Activated CD8-positive, alpha-beta memory T cell treated with anti-CD3 and anti-CD28 coated beads for 24 hours (primary cell): Measurements from ENCODE around the gene HOXA1.
A peak's percentile ranks its signal among the peaks of the same experiment; 100 is the strongest.

Experiments used
- DNase-seq: peaks from one replicate; pipeline ENCODE4 v3.0.0-alpha.2; 2020

Gene HOXA1

GRCh38 chr7:27095897-27096767, at the start of gene HOXA1:
TSS of gene HOXA1 (minus strand) at chr7:27096000. CDS start at chr7:27095912, 88 bp downstream.
- peak; percentile 81 for DNase-seq

DNA sequence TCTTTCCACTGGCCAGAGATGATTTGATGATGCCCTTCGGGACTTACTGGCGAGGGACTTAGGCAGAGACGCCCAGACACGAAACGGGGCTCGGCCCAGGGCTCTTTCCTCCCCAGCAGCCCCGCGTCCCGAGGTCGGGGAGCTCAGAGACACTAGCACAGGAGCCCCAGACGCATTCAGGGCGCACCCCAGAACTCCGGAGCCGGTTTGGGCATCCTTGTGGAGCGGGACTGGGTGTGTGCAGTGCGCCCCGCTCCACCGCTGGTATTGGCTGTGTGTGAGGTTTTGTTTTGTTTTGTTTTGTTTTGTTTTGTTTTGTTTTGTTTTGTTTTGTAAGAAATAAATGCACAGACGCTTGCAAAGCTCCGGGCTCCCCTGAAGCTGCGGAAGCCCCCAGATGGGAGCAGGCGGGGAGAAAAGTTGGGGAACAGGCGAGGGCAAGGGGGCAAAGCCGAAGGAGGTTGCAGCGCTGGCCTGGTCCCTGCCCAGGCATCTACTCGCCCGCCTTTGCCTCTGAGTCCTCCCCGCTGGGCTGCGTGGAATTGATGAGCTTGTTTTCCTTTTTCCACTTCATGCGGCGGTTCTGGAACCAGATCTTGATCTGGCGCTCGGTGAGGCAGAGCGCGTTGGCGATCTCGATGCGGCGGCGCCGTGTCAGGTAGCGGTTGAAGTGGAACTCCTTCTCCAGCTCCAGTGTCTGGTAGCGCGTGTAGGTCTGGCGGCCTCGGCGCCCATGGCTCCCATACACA, 49.5 kb upstream of the HOXA1 start:
- no peak for DNase-seq

DNA sequence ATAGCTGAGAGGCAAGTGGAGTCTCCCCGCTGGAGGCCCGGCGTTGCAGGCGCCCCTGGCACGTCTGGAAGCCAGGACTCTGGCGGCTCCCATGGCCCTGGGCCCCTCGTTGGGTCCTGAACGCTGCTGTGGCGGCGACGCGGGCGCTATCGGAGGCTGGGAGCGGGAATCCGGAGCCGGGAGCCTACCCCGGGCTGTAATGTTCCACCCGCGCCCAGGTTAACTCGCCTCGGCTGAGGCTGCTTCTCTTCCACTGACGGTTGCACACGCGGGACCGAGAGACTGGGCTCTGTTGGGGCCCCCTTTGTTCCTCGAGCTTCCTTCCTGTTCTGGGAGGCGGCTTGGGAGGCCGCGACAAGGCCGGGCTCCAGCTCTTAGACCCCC, 49.0 kb upstream of the HOXA1 start:
- no peak for DNase-seq

GRCh38 chr7:27143950-27144780, 48.4 kb upstream of the HOXA1 start:
- no peak for DNase-seq

- DNase-seq, result no peak
Observed at GRCh38 chr7:27143023-27143949, 47.5 kb upstream of the HOXA1 start, which contains the start of gene HOXA5. TSS of gene HOXA5 (minus strand) at chr7:27143681. CDS start at chr7:27143607, 74 bp downstream.

DNA sequence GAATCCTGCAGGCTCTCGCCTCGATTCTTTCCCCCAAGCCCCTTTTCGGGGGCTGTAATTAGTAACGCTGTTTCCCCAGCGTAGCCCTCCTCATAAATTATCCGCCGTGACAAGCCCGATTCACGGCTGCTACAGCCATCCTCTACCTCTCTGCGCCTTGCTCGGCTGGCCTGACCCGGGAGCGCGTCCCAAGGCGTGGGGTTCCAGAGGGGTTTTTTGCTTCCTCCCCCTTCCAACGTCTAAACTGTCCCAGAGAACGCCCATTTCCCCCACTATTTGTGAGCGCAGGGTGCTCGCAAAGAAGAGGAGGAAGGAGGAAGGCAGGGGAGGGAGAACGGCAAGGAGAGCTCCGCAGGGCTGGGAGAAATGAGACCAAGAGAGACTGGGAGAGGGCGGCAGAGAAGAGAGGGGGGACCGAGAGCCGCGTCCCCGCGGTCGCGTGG, 46.8 kb upstream of the HOXA1 start:
- DNase-seq, result no peak

- DNase-seq, result no peak
Observed at GRCh38 chr7:27141923-27142579, 46.3 kb upstream of the HOXA1 start.

- no peak for DNase-seq
Observed at GRCh38 chr7:27141137-27141922, 45.5 kb upstream of the HOXA1 start.

DNA sequence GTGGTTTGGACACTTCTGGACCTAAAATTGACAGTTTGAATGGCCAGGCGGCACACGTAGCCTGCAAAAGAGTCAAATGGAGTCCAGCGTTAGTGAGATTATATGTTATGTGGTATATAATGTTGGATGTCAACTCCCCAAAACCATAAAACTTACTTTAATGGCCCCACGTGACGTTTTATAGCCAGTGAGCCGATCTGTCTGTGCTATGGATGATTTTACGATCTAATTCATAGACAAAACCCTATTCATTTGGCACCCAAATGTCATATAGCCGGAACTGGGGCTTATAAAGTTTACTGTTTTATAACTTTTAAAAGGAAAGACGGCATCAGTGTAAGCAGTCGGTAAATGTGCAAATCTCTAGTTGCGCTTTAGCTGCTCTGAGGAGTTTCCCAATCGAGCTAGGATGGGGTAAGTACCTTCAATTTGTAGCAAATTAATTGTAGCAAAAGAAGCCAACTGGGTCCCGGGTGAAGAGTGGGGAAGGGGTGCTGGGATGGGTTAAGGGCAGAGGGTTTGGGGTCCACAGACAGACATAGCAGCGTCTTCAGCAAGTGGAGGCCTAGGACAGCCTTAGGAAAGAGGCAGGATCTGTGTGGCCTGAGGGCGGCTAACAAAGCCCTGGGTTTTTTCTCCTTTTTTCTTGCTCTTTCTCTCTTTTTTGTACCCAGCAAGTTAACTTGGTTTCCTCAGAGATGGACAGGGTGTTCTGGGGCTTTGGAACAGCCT, 44.5 kb upstream of the HOXA1 start:
- DNase-seq, result no peak

DNA sequence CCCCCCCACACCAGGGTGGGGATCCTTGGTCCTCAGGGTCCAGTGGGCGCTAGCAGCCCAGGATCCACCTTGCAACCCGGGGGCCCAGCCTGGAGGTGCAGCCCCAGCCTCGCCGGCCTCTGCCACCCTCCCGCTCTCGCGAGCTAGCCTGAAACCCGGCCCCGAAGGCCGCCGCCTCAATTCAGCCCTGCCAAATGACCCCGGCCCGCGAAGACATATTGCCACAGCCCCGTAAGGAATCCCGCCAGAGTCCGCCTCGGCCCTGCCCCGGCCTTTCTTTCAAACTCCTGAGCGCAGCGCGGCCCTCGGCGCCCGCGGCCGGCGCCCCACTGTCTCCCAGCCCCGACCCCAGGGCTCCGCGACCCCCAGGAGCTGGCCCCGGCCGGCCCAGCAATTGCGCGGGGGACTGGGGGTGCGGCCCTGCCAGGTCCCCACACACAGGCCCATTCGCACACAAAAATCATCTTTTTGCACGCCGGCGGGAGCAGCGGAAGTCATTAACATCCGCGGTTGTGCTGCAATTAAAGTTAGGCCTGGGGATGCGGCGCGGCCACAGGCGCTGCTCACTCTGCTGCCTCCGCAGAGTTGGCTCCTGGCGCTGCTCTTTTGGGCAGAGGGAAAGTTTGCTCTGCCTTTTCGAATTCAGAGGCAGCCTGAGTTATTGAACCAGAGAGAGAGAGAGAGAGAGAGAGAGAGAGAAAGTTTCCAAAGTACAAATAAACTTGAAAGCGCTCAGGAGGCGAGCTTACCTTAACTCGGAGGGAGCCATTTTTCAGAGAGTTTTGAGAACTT, 43.7 kb upstream of the HOXA1 start:
- DNase-seq, result no peak

GRCh38 chr7:27138985-27139333, 43.2 kb upstream of the HOXA1 start:
- DNase-seq, result no peak

DNA sequence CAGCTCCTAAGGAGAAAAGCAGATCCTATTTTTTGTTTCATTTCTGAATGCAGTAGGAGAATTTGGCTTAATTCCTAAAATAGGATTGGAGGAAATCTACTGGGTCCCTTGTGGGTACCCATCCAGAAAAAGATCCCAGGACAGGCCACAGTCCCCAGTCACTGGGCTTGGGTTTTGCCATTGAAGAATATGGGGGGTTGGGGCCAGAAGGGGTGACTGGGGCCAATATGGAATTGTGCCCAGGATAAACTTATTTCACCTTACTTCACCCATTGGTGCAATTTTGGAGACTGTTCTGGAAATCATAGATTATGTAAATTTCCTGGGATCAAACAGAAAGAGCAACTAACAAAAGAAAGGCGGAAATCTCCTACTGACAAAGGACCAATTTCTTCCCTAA, 42.7 kb upstream of the HOXA1 start:
- DNase-seq, result no peak

- no peak for DNase-seq
Observed at GRCh38 chr7:27137640-27138315, 42.0 kb upstream of the HOXA1 start.

DNA sequence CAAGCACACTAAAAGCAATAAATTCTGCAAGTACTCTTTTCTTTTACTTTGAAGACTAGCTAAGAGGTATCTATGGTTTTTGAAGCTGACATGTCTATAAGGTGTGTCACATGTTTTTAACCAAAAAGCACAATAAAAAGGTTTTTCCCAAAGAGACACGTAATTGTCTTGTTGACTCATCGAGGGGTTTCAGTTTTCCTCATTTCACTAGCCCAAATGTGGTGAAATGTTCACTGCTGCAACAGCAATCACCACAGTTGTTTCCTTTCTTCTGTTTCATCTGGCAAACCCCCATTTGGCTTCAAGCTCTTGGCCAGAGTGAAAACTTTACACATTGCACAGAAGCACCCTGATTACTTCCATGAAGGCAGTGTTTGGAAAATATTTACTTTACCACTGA, 38.6 kb upstream of the HOXA1 start:
- DNase-seq, result no peak

GRCh38 chr7:27133409-27134231, 37.8 kb upstream of the HOXA1 start:
- no peak for DNase-seq

- no peak for DNase-seq
Observed at GRCh38 chr7:27132978-27133377, 37.2 kb upstream of the HOXA1 start.

GRCh38 chr7:27132214-27132613, 36.4 kb upstream of the HOXA1 start:
- no peak for DNase-seq
